Thyroid gland (tissue), 4 donors: Measurements from ENCODE around the gene CRISPLD2.
"Not testable (repeated sequence)": the region's sequence is repeated elsewhere in the genome, so short reads cannot be mapped to it uniquely, and the experiment has no call there.

ENCODE experiments used
- POLR2A ChIP-seq, 2 donors: fragments of 450-650 bp; IDR thresholded peaks; one replicate each; pipeline ENCODE4 v1.6.1; 2017; ENCODE audit warnings: antibody characterized with exemption in 2 of 2, mild to moderate bottlenecking in 2 of 2, moderate library complexity in 1 of 2
- TF ChIP-seq, protein P1 (sequence below), 6 experiments: fragments of 200-600 bp in 3 of 6; fragments of 450-650 bp in 3 of 6; sonication (generic) in 3 of 6; IDR thresholded peaks; one replicate each; pipeline ENCODE4 v1.5.1; 2016 to 2019; ENCODE audit warnings: antibody characterized with exemption in 6 of 6, mild to moderate bottlenecking in 2 of 6, inconsistent platforms in 1 of 6, moderate library complexity in 1 of 6

DNA sequence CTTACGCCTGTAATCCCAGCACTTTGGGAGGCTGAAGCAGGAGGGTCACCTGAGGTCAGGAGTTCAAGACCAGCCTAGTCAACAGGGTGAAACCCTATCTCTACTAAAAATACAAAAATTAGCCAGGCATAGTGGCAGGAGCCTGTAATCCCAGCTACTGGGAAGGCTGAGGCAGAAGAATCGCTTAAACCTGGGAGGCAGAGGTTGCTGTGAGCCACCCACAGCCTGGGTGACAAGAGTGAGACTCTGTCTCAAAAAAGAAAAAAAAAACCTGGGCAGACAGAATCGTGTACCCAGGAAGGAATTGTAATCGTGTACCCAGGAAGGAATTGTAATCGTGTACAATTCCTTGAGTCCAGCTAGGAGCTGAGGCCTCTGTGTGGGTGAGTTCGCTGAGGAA lies 118.8 kb downstream of the CRISPLD2 start:
- TF ChIP-seq, protein P1, sequence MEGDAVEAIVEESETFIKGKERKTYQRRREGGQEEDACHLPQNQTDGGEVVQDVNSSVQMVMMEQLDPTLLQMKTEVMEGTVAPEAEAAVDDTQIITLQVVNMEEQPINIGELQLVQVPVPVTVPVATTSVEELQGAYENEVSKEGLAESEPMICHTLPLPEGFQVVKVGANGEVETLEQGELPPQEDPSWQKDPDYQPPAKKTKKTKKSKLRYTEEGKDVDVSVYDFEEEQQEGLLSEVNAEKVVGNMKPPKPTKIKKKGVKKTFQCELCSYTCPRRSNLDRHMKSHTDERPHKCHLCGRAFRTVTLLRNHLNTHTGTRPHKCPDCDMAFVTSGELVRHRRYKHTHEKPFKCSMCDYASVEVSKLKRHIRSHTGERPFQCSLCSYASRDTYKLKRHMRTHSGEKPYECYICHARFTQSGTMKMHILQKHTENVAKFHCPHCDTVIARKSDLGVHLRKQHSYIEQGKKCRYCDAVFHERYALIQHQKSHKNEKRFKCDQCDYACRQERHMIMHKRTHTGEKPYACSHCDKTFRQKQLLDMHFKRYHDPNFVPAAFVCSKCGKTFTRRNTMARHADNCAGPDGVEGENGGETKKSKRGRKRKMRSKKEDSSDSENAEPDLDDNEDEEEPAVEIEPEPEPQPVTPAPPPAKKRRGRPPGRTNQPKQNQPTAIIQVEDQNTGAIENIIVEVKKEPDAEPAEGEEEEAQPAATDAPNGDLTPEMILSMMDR (IDR thresholded peaks at IDR 0.05), result not testable (repeated sequence)
- TF ChIP-seq POLR2A (IDR thresholded peaks at IDR 0.05), result not testable (repeated sequence)
